ENCODE results near the gene GANAB.

The GANAB gene

DNA sequence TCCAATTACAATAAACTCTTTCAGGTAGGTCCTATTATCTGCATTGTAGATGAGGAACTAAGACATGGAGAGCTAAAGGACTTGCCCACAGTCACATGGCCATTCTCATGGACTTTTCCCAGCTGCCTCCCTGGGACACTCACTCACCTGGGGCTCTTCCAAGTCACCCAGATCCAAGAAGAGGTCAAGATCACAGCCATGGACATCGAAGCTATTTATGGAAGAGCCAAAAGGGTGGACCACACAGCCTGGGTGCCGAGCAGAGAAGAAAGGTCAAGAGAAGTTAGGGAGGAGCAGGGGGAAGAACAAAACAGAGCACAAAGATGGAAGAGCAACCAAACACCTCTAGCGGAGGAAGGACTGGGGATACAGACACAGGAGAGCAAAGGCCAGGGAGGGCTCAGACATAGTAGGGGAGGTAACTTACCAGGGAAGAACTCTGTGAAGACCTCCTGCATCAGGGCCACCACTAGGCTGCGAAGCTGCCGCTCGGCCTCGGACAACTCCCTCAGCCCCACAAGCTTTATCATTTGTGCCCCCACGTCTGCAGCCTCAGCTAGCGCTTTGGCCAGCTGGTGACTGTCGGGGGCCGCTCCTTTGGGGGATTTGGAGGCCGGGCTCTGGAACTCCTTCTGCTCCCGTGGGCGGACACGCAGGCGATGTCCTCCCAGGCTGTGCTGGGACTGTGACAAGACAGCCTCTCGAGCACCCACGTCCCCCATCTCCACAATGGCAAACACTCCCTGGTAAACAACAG lies 65.3 kb downstream of the GANAB start:
- no peak for DNase-seq (ENCODE audit: extremely low read depth, low read depth)
- TF ChIP-seq, protein P1, sequence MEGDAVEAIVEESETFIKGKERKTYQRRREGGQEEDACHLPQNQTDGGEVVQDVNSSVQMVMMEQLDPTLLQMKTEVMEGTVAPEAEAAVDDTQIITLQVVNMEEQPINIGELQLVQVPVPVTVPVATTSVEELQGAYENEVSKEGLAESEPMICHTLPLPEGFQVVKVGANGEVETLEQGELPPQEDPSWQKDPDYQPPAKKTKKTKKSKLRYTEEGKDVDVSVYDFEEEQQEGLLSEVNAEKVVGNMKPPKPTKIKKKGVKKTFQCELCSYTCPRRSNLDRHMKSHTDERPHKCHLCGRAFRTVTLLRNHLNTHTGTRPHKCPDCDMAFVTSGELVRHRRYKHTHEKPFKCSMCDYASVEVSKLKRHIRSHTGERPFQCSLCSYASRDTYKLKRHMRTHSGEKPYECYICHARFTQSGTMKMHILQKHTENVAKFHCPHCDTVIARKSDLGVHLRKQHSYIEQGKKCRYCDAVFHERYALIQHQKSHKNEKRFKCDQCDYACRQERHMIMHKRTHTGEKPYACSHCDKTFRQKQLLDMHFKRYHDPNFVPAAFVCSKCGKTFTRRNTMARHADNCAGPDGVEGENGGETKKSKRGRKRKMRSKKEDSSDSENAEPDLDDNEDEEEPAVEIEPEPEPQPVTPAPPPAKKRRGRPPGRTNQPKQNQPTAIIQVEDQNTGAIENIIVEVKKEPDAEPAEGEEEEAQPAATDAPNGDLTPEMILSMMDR (IDR thresholded peaks at IDR 0.05; ENCODE audit: low read depth, low read length) = no peak

DNA sequence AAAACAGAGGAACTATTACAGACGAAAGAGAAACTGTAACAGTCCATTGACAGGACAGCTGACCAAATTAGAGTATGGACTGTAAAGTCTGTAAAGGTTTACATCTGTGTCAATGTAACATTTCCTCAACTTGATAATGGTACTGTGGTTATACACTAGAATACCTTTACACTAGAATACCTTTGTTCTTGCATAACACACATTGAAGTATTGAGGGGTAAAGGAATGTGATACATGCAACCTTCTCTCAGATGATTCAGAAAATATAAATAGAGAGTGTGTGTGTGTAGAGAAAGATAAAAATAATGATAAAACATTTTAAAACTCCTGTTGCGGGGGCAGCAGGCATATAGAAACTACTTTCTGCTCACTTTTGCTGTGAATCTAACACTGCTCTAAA lies 67.2 kb downstream of the GANAB start:
- DNase-seq (ENCODE audit: extremely low read depth, low read depth) = no peak
- TF ChIP-seq, protein P1 (IDR thresholded peaks at IDR 0.05; ENCODE audit: low read depth, low read length) = no peak

DNA sequence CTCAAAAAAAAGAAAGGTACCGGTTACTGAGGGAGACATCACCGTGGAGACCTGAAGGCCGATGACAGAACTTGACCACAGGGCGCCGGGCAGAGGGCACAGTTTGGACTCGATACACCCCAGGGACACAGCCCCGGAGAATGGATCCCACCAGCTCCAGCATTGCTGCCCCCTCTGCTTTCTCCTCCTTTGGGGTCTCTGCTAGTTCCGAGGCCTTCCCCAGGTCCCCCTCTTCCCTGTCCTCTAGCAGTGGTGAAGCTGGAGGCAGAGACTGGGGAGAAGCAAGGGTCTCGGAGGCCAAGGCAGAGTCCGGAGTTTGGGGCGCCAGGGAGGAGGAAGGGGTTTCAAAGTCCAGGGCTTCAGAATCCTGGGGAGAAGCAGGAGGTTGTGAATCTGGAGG lies 67.9 kb downstream of the GANAB start:
- DNase-seq (ENCODE audit: extremely low read depth, low read depth) = no peak
- TF ChIP-seq, protein P1 (IDR thresholded peaks at IDR 0.05; ENCODE audit: low read depth, low read length) = no peak

DNA sequence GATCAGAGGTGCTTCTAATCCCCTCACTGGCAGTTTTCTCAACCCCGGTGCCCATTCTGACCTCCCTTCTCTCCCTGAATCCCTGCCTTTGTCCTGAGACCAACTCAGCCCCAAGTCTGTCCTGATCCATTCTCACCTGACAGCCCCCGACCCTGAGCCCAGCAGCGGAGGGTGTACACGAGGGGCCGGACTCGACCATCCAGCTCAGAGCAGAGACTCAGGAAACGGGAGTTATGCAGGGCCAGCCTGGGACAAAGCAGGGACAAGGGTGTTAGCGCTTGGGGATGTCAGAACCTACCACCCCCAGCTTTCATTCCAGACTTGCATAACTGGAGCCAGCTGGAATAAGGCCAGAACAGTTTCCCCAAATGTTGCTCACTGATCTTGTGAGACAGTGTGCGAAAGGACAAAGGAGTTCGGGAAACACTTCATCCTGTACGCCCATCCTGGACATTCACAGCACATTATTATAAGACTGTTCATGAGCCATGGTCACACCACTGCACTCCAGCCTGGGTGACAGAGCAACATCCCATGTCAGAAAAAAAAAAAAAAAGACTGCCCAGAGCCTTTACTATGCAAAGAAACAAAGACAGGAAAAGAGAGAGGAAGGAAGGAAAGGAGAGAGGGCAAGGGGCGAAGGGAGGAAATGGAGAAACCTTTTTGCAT lies 69.2 kb downstream of the GANAB start:
- TF ChIP-seq, protein P1 (IDR thresholded peaks at IDR 0.05; ENCODE audit: low read depth, low read length) = no peak
- DNase-seq (ENCODE audit: extremely low read depth, low read depth) = no peak

DNA sequence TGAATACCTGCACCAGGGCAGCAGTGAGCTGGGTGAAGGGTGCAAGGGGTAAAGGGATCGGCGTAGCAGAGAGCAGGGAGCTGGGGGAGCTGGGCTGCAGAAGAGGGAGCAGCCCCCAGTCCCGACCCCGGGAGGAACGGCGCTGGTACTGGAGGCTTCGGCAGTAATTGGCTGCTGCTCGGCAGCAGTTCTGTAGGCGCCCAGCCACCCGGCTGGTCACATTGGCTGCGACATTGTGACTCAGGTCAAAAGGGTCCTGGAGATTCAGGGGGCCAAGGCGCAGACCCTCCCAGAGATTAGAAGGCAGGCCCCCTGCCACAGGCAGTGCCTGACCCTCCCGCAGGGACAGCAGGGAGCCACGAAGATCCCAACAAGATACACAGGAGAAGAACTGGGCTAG lies 70.6 kb downstream of the GANAB start:
- DNase-seq (ENCODE audit: extremely low read depth, low read depth) = no peak
- TF ChIP-seq, protein P1 (IDR thresholded peaks at IDR 0.05; ENCODE audit: low read depth, low read length) = no peak

DNA sequence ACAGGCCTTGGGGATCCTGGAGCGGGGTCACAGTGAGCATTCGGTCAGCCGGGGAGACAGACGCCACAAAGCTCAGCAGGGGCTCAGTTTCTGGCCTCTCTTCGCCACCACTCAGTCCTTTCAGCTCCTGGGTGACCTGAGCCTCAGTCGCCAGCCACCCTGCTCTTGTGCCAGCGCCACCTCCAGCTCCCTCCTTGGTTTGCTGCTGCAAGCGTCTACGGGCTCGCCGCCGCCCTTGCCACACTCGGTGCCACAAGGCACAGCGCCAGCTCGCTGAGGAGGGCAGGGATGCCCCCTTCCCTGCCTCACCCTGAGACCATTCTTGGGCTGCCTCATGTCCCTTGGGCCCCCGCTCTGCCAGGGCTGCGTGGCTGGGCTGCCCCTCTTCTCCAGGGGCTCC lies 71.3 kb downstream of the GANAB start:
- TF ChIP-seq, protein P1 (IDR thresholded peaks at IDR 0.05; ENCODE audit: low read depth, low read length) = no peak
- DNase-seq (ENCODE audit: extremely low read depth, low read depth) = no peak
